ENCODE data around the gene PDCD1LG2. TPM values are rescaled to one million over a fixed set of nuclear protein-coding genes. Genes with fewer than 3 reads are reported as not detected.

PDCD1LG2 gene
- total RNA-seq, 1 donor from 2014 or later = not detected

DNA sequence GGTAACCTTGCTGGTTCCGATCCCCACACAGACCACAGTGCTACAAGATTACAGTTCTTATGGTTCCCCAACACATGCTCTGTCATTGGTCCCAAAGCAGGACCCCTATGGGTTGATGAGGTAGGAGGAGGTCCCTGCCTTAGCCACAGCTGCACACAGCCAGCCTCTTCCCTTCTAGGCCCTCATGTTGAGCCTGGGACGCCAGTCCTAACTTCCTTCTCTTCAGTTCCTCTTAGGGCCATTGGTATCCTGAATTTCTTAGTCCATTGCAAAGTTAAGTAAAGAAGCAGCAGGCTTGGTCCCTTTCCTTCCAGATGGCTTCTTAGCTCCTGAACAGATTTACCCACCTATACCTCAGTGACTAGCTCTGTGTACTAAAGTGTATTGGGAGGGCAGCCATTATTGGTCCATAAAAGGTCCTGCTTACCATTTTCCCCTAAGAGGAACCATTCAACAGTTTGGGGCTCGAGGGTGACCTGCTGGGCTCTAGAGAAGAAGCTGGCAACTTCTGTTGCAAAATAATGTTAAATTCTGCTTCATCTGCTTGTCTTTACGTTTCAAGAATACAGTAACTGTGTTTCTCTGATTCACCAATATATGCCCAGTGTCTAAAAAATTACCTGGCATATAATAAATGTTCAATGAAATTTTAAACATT, 50.2 kb downstream of the PDCD1LG2 start:
- H3K4me1 Mint-ChIP-seq (ENCODE audit: low read depth, unreplicated experiment) = peaks cover 2% of the 10 kb centered on the region
- no peak overlapping the region for H3K27ac Mint-ChIP-seq (ENCODE audit: unreplicated experiment)
- no peaks in the 10 kb centered on the region for H3K9me3 Mint-ChIP-seq (ENCODE audit: unreplicated experiment)
- TF ChIP-seq, protein P1, sequence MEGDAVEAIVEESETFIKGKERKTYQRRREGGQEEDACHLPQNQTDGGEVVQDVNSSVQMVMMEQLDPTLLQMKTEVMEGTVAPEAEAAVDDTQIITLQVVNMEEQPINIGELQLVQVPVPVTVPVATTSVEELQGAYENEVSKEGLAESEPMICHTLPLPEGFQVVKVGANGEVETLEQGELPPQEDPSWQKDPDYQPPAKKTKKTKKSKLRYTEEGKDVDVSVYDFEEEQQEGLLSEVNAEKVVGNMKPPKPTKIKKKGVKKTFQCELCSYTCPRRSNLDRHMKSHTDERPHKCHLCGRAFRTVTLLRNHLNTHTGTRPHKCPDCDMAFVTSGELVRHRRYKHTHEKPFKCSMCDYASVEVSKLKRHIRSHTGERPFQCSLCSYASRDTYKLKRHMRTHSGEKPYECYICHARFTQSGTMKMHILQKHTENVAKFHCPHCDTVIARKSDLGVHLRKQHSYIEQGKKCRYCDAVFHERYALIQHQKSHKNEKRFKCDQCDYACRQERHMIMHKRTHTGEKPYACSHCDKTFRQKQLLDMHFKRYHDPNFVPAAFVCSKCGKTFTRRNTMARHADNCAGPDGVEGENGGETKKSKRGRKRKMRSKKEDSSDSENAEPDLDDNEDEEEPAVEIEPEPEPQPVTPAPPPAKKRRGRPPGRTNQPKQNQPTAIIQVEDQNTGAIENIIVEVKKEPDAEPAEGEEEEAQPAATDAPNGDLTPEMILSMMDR (IDR thresholded peaks at IDR 0.05; ENCODE audit: partially characterized antibody, unreplicated experiment) = no peak
- DNase-seq = no peak
- no peaks in the 10 kb centered on the region for H3K36me3 Mint-ChIP-seq (ENCODE audit: unreplicated experiment)
- peaks cover 1% of the 10 kb centered on the region for H3K27me3 Mint-ChIP-seq (ENCODE audit: unreplicated experiment)
- H3K4me3 Mint-ChIP-seq (ENCODE audit: unreplicated experiment) = no peak overlapping the region

DNA sequence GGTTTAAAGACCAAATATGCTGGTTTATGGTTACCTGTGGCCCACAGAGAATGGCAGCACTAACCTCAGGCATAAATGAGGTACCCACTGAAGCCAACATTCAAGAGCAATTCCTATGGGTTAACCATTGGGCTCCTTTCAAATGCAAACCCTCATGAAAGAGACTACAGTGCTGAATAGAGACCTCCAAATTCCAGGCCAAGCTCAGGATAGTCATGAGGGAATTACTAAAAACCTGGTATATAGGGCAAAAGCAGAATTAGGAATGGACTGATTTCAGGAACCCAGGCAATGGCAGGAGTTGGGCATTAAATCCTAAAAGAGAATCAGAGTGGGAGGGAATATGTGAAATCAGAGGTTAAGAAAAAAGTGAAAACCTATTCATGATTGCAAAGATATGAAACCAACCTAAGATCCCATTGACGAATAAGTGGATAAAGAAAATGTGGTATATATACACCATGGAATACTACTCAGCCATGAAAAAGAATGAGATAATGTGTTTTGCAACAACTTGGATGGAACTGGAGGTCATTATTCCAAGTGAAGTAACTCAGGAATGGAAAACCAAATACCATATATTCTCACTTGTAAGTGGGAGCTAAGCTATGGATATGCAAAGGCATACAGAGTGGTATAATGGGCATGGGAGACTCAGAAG, 51.6 kb downstream of the PDCD1LG2 start:
- TF ChIP-seq, protein P1 (IDR thresholded peaks at IDR 0.05; ENCODE audit: partially characterized antibody, unreplicated experiment) = no peak
- Mint-ChIP-seq H3K27ac (ENCODE audit: unreplicated experiment) (no peak overlapping the region), H3K27me3 (ENCODE audit: unreplicated experiment) (peaks cover 1% of the 10 kb centered on the region), H3K36me3 (ENCODE audit: unreplicated experiment) (no peaks in the 10 kb centered on the region), H3K9me3 (ENCODE audit: unreplicated experiment) (no peaks in the 10 kb centered on the region), H3K4me3 (ENCODE audit: unreplicated experiment) (no peak overlapping the region), H3K4me1 (ENCODE audit: low read depth, unreplicated experiment) (peaks cover 4% of the 10 kb centered on the region)
- no peak for DNase-seq

DNA sequence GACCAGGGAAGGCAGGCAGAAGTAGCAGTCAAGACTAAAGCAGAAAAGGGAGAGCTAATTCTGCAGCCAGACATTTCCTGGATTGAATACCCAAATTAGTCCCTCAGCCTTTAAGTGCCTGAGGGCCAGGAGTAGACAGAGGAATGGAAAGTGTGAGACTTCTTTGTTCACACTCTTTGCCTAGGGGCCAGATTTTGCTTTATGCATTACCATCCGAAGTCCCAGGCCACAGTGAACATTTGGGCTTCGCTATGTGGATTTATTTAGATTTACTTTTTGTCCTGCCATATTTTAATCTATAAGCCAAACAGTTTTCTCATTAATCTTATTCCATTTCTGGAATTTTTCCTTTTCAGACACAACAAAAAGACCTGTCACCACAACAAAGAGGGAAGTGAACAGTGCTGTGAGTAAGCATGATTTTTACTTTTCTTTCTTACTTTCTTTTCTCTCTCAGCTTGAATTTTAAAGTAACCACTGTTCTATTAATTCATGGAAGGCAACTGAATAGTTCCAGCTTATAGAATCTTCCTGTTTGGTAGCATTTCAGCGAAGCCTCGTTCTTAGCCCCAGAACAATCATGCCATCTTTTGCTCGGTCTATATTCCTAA, 52.6 kb downstream of the PDCD1LG2 start:
- no peaks in the 10 kb centered on the region for H3K36me3 Mint-ChIP-seq (ENCODE audit: unreplicated experiment)
- peaks cover 4% of the 10 kb centered on the region for H3K4me1 Mint-ChIP-seq (ENCODE audit: low read depth, unreplicated experiment)
- no peak overlapping the region for H3K4me3 Mint-ChIP-seq (ENCODE audit: unreplicated experiment)
- H3K27ac Mint-ChIP-seq (ENCODE audit: unreplicated experiment) = no peak overlapping the region
- TF ChIP-seq, protein P1 (IDR thresholded peaks at IDR 0.05; ENCODE audit: partially characterized antibody, unreplicated experiment) = no peak
- H3K27me3 Mint-ChIP-seq (ENCODE audit: unreplicated experiment) = peaks cover 1% of the 10 kb centered on the region
- H3K9me3 Mint-ChIP-seq (ENCODE audit: unreplicated experiment) = no peaks in the 10 kb centered on the region
- DNase-seq = no peak

DNA sequence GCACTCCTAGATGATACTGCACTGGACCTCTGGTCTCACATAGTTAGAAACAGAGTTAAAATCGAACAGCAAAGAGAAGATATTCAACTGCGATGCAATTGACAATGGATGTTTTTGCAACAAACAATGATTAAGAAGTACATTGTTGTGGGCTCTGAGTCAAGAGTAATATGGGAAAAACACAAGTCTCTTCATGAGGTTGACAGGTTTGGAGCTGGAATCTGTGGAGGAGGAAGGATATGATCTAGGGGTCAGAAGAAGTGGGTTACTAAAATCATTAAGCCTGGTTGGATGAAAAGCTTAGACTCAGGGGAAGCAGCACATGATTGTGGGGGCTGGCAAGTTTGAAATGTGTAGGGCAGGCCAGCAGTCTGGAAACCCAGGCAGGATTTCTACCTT, 53.1 kb downstream of the PDCD1LG2 start:
- Mint-ChIP-seq H3K27me3 (ENCODE audit: unreplicated experiment) (peaks cover 1% of the 10 kb centered on the region), H3K4me3 (ENCODE audit: unreplicated experiment) (no peak overlapping the region), H3K27ac (ENCODE audit: unreplicated experiment) (no peak overlapping the region), H3K36me3 (ENCODE audit: unreplicated experiment) (no peaks in the 10 kb centered on the region), H3K4me1 (ENCODE audit: low read depth, unreplicated experiment) (peaks cover 2% of the 10 kb centered on the region), H3K9me3 (ENCODE audit: unreplicated experiment) (no peaks in the 10 kb centered on the region)
- DNase-seq = no peak
- TF ChIP-seq, protein P1 (IDR thresholded peaks at IDR 0.05; ENCODE audit: partially characterized antibody, unreplicated experiment) = no peak

DNA sequence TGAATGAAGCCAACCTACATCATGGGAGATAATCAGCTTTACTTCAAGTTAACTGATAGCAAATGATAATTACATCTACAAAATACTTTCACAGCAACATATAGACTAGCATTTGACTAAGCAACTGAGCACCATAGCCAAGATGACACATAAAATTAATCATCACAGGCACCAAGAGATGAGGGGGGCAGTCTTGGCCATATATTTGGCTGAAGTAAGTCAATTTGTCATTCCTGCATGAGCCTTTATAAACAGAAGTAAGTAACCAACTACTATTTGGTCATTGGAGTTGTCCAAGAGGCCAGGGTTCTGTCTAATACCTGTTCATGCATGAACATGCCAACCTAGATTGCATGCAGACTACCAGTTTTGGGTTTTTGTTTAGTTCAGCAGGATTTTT, 53.6 kb downstream of the PDCD1LG2 start:
- DNase-seq = no peak
- H3K36me3 Mint-ChIP-seq (ENCODE audit: unreplicated experiment) = no peaks in the 10 kb centered on the region
- TF ChIP-seq, protein P1 (IDR thresholded peaks at IDR 0.05; ENCODE audit: partially characterized antibody, unreplicated experiment) = no peak
- no peaks in the 10 kb centered on the region for H3K9me3 Mint-ChIP-seq (ENCODE audit: unreplicated experiment)
- peaks cover 1% of the 10 kb centered on the region for H3K27me3 Mint-ChIP-seq (ENCODE audit: unreplicated experiment)
- no peak overlapping the region for H3K27ac Mint-ChIP-seq (ENCODE audit: unreplicated experiment)
- peaks cover 2% of the 10 kb centered on the region for H3K4me1 Mint-ChIP-seq (ENCODE audit: low read depth, unreplicated experiment)
- no peak overlapping the region for H3K4me3 Mint-ChIP-seq (ENCODE audit: unreplicated experiment)
